Gastrocnemius medialis (tissue), 4 donors: ENCODE results near the gene FGD5.

Experiments used
- POLR2A ChIP-seq, 2 donors: fragments of 450-650 bp; IDR thresholded peaks; one replicate each; pipeline ENCODE4 v1.6.1; 2017; ENCODE audit warnings: antibody characterized with exemption in 2 of 2, mild to moderate bottlenecking in 2 of 2, moderate library complexity in 2 of 2
- TF ChIP-seq, protein P1 (sequence below), 5 experiments: fragments of 450-650 bp in 3 of 5; fragments of 200-600 bp in 2 of 5; sonication (generic) in 2 of 5; IDR thresholded peaks in 4 of 5; conservative IDR thresholded peaks in 1 of 5; 1 replicate in 4 of 5; 2 replicates in 1 of 5; pipeline ENCODE4 v1.5.1; 2016 to 2019; ENCODE audit warnings: antibody characterized with exemption in 5 of 5, mild to moderate bottlenecking in 3 of 5, moderate library complexity in 3 of 5

GRCh38 chr3:14774431-14774830 is 44.3 kb upstream of the FGD5 start:
- TF ChIP-seq, protein P1, sequence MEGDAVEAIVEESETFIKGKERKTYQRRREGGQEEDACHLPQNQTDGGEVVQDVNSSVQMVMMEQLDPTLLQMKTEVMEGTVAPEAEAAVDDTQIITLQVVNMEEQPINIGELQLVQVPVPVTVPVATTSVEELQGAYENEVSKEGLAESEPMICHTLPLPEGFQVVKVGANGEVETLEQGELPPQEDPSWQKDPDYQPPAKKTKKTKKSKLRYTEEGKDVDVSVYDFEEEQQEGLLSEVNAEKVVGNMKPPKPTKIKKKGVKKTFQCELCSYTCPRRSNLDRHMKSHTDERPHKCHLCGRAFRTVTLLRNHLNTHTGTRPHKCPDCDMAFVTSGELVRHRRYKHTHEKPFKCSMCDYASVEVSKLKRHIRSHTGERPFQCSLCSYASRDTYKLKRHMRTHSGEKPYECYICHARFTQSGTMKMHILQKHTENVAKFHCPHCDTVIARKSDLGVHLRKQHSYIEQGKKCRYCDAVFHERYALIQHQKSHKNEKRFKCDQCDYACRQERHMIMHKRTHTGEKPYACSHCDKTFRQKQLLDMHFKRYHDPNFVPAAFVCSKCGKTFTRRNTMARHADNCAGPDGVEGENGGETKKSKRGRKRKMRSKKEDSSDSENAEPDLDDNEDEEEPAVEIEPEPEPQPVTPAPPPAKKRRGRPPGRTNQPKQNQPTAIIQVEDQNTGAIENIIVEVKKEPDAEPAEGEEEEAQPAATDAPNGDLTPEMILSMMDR (IDR thresholded peaks at IDR 0.05 in 4 of 5, conservative IDR thresholded peaks at IDR 0.05 in 1 of 5) = no peak
- TF ChIP-seq POLR2A (IDR thresholded peaks at IDR 0.05) = no peak
